Right lobe of liver (tissue), 4 donors: Measurements from ENCODE around the gene FGA.

Experiments
- CTCF ChIP-seq, 4 donors: fragments of 200-600 bp in 3 of 4; fragments of 450-650 bp in 1 of 4; IDR thresholded peaks; one replicate each; pipeline versions ENCODE4 v1.5.1 to v1.8.0; 2016 to 2022; ENCODE audit warnings: antibody characterized with exemption in 4 of 4, mild to moderate bottlenecking in 2 of 4
- POLR2A ChIP-seq: fragments of 450-650 bp; IDR thresholded peaks from one replicate; pipeline ENCODE4 v1.6.1; 2017; ENCODE audit warnings: antibody characterized with exemption, mild to moderate bottlenecking
- donor health status: DM: no; HTN: no; CAD: no.
- donor health status: DM: no; HTN: no; CAD: no.
- donor health status: DM: no; HTN: yes; CAD: no.

GRCh38 chr4:154626793-154627484, 36.4 kb upstream of the FGA start:
- peak; percentile 60 to 83 (median 75) for TF ChIP-seq CTCF (IDR thresholded peaks at IDR 0.05)
- no peak for TF ChIP-seq POLR2A
